ENCODE results near the gene EXOSC2.

The EXOSC2 gene, protein sequence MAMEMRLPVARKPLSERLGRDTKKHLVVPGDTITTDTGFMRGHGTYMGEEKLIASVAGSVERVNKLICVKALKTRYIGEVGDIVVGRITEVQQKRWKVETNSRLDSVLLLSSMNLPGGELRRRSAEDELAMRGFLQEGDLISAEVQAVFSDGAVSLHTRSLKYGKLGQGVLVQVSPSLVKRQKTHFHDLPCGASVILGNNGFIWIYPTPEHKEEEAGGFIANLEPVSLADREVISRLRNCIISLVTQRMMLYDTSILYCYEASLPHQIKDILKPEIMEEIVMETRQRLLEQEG

DNA sequence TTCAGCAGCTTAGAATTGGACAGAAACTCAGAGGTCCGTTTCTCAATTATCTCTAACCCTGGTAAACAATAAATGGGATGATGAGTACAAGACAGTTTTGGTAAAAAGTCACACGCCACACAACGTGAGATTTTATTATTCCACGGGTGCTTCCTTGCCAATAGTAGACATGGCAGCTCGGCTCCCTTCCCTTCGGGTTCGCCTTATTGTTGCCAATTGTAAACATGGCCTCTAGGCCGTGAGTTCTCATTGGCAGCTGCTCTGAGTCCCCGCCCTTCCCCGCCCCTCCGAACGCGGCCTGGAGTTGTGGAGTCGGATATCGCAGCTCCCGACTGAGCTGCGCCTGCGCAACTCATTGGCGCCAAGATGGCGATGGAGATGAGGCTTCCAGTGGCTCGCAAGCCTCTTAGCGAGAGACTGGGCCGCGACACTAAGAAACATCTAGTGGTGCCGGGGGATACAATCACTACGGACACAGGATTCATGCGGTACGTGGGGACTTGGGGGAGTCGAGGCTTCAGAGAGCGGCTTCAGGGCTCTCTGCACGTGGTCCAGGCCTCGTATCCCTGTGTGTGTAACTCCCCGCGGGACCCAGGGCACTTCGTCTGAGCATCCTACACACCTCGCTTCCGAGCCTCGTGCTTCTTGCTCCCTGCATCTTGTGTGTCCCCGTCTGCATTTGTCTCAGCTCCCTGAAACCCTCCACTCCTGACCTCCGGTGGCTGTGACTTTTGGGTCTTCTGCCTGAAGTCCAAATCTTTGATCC, at the start of gene EXOSC2:
TSS of gene EXOSC2 (plus strand) at position 355 of the 766 bp plus-strand sequence. CDS start at position 367, 12 bp downstream.
- peak; percentile 94 to 99 (median 99) for DNase-seq

DNA sequence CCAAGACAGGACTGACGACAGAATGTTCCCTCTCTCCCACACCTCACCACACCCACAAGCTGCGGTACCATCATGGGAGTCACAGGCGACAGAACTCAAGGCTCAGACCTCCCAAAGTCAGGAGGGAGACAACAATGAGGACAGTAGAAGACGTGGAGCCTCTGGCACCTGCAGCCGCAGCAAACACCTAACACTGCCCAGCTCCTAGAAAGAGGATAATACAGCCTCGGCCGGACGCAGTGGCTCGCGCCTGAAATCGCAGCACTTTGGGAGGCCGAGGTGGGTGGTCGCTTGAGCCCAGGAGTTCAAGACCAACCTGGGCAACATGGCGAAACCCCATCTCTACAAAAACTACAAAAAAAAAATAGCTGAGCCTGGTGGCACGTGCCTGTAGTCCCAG, 42.4 kb upstream of the EXOSC2 start:
- no peak for DNase-seq

DNA sequence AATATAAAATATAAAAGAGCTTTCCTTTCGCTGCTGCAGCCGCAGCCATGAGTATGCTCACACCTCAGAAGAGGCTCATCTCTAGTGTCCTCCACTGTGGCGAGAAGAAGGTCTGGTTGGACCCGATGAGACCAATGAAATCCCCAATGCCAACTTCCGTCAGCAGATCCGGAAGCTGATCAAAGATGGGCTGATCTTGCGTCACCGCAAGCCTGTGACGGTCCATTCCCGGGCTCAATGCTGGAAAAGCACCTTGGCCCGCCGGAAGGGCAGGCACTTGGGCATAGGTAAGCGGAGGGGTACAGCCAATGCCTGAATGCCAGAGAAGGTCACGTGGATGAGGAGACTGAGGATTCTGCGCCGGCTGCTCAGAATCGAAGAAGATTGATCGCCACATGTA, 41.8 kb upstream of the EXOSC2 start:
- DNase-seq: no peak

- no peak for DNase-seq
Measured at GRCh38 chr9:130654879-130655278, 38.7 kb upstream of the EXOSC2 start.

GRCh38 chr9:130658893-130659698, 34.5 kb upstream of the EXOSC2 start:
- DNase-seq: peak in 2 of 3 experiments; percentile 74 to 75

- DNase-seq: peak in 2 of 3 experiments; percentile 66 to 73
Measured at GRCh38 chr9:130659699-130660248, 33.8 kb upstream of the EXOSC2 start.

- peak in 1 of 3 experiments; percentile 46 for DNase-seq
Measured at GRCh38 chr9:130660326-130660682, 33.3 kb upstream of the EXOSC2 start.

- peak in 2 of 3 experiments; percentile 55 to 62 for DNase-seq
Measured at GRCh38 chr9:130660683-130661450, 32.7 kb upstream of the EXOSC2 start.

DNA sequence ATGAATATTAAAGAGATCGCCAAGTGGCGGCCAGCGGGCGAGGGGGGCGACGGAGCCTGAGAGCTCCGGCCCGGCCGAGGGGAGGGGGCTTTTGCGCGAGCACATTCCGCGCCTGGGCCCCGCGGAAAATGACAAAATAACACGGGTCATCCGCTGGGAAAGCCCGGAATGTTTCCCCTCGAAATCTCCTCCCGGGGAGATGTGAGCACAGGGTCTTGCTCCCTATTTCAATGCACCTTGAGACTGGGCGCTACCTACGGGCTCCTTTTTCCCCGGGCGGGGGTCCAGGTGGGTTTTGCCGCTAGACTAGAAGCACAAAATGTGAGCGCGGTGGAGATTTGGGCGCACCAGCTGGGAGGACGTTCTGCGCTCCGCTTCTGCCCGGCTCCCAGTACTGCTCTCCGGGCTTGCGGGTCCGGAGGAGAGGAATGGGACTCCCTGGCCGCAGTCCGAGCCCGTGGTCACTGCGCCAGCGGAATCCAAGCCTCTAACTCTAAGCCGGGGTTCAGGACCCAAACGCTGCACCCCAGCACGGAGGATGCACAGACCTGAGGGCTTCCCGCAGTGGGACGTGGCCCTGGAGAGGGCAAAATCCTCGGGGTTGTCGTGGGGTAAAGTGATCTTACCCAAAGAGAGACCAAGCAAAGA, 32.0 kb upstream of the EXOSC2 start:
- no peak for DNase-seq

DNA sequence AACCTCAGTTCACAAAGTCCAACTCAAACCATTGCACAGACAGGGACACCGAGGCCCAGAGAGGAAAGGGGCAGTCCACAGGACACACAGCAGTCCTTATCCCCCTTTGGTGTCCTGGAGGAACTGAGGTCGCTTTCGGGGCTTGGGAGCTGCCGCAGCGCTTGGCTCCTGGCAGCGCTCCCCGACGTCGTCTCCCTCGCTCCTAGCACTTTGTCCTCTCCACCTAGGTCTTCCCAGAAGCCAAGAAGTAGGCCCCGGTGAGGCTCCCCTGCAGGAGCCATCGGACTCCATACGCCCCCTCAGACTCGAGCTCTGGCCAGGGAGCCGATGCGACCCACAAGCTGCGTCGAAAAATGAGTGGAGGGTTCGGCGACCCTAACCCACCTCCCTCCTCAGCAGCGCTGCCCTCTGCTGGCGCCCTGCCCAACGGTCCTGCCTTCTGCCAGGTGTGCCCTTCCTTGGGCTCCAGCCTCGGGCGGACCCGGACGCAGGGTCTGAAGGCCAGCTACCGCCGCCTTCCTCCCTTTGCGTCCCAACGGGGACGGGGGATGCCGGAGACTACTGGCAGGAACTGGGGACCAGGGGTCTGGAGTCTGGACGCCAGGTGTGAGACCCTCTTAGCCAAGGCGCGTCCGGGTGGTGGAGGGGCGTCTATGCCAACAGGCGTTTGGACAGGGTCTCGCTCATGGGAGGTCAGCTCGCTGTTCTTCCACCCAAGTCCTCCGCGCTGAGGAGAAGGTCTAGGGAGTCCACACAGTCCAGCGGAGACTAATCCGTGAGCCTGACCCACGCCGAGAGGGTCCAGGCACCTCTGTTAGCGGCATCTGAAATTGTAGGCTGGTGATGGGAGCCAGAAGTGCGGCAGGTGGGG, 31.2 kb upstream of the EXOSC2 start:
- peak in 1 of 3 experiments; percentile 31 for DNase-seq

DNA sequence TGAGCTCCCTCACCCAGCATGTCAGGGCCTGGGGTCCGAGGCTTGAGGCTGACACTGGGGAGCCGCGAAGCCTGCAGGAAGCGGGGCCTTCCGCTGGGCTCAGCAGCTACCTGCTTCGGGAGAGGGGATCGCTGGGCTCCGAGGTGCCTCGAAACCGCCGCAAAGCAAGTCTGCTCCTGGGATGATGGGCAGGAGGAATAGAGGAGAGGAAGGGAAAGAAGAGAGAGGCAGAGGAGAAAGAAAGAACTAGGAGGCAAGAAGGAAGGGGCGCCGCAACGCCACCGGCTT, 30.7 kb upstream of the EXOSC2 start:
- DNase-seq: peak in 1 of 3 experiments; percentile 43

DNA sequence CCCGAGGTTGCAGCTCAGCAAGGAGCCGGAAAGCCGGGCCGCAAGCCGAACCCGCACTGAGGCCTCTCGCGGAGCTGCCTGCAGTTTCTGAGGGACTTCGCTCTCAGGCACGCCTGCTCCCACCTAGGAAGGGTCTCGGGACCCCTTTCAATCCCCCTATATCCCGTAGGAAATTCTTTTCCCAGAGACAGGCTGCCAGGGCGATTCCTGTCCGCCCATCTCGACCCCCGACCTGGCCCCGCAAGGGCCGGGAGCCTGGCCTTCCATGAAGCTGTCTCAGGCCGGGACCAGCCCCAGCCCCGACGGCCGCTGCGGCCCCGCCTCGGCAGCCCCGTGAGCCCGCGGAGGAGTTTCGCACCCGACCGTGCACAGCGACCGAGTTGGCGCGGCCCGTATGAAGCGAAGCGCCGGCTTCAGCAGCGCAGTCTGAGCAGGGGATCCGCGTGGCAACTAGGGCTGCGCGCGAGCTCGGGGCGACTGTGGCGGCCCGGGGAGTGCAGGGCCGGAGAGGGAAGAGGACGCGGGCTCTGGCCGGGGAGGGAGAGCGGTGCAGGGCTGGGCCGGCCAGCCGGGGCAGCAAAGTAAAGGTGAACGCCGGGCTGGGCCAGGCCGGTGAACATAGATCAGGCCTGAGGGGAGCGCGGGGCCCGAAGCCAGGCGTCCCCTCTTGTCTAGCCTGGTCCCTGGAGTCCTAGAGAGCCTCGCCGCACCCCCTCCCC, 30.2 kb upstream of the EXOSC2 start:
- DNase-seq: peak in 2 of 3 experiments; percentile 67

DNA sequence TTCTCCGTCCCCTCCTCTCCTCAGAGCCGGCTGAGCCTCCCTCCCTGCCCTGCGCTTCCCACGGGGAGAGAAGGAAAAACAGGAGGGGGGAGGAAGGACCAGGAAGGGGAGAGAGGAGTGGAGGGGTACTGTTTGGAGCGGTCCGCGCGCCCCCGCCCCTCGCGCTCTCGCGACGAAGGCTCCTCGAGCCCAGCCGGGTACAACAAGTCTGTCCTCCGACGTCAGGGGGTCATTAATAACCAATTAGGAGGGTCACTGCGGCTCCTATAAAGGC, 29.7 kb upstream of the EXOSC2 start:
- peak in 2 of 3 experiments; percentile 67 for DNase-seq

DNA sequence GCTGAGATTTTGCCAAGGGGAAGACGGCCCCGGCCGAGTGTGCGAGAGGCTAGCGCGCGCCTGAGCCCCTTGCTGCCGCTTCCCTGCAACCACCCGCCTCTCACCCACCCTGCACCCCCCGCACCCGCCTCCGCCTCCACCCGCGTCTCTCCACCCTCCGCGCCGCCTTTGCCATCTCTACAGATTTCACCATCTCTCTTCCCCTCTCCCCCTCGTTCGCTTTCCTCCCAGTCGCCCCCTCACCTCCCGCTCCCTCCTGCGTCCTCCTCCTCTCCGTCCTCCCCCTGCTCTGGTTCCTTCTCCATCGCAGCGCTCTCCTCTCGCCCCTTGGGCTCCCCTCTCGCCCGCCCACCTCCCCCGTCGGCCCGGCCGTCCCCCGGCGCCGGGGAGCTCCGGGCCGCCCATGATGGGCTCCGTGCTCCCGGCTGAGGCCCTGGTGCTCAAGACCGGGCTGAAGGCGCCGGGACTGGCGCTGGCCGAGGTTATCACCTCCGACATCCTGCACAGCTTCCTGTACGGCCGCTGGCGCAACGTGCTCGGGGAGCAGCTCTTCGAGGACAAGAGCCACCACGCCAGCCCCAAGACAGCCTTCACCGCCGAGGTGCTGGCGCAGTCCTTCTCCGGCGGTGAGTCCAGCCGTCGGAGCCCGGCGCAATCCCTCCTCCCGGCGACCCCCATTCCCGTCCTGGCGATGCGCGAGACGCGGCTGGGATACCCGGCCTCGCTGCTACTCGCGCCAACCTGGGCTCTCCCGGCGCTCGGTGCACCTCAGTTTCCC, 29.1 kb upstream of the EXOSC2 start, which contains the start of gene PRDM12:
TSS of gene PRDM12 (plus strand) at position 344 of the 778 bp plus-strand sequence. CDS start at position 404, 60 bp downstream.
- DNase-seq: peak in 2 of 3 experiments; percentile 57 to 58

- no peak for DNase-seq
Measured at GRCh38 chr9:130665029-130665430, 28.6 kb upstream of the EXOSC2 start.

DNA sequence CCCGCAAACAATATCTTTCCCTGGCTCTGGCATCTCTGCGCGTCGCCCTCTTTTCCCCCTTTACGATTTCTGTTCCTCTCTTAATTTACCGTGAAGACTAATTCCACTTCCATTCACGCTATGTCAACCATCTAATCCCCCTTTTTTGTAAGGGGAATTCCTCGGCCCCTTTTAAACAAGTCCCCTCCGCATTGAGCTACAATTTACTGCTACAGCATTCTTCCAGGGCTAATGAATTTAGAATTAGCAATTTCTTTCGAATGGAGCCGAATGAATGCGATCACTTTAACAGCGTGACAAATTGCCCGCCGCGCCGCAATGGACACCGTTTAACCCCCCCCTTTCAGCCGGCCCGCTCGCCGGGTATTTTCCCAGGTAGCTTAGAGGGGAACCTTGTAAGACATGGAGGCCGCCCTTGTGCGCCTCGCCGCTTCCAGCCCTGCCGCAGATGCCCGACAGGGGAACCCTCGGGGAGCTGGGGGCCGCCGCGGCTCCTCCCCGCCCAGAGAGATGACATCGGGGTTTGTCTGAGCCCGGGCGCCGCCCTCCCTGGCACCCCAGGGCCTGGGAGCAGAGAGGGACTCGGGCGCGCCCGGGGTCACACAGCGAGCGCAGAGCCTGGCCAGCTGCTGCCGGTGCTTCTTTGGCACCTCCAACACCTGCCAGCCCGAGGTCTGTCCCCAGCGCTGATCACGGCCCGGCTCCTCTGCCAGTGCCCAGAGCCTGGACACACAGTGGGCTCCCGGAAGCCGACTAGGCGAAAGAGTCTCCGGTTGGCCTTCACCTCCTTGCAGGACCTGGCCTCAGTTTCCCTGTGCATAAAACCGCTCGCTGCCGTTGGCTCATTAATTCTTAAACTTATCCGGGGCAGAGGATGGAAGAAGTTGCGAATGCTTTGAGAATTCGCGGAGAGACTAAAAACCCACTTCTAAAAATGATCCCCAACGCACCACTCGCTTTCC, 27.9 kb upstream of the EXOSC2 start:
- peak in 2 of 3 experiments; percentile 25 to 58 for DNase-seq

GRCh38 chr9:130666393-130667119, 27.0 kb upstream of the EXOSC2 start:
- DNase-seq: no peak

DNA sequence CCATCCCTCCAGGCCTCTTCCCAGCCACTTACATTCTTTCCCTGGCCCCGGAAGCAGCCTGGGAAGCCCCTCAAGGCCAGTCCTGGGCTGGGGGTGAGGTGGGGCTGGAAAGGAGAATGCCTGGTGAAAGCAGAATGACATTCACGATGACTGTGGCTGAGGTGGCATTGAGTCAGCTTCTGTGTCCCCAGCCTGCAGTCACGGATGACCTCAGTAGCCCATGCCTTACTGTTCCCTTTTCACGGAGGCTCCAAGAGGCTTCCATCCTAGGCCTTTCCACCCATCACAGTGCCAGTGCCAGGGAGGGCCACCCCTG, 26.5 kb upstream of the EXOSC2 start:
- DNase-seq: no peak

Measured in NCI-H1417 (cell line).